ENCODE results near the gene RHBDD1. TPM values are rescaled to one million over a fixed set of nuclear protein-coding genes. Genes with fewer than 3 reads are reported as not detected.

The RHBDD1 gene
- total RNA-seq, 8 experiments from 2014 or later, result 10.4 to 27.5 (median 23.4) TPM

DNA sequence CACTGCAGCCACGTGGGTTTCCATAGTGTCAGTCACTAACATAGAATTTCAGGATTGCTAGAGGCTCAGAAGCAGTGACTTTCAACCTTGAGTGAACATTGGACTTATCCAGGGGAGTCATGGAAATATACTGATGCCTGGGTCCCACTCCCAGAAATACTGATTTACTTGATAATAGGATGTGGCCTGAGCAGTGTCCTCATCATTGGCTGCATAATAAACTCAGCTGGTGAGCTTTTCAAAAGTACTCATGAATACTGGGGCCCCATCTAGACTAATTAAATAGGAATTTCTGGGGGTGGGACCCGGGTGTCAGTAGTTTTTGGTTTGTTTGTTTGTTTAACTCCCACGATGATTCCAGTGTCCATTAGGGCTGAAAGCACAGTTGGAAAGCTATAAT, 186.8 kb downstream of the RHBDD1 start:
- peaks cover 0 to 3% of the 10 kb centered on the region in 2 donors for H3K4me1 ChIP-seq (replicated peaks in 1 of 2)
- WGBS, 10 experiments, result 13 to 82% (median 25%) methylated on average over 2 to 3 of the region's 3 CpGs; no CpG with 5 or more reads in 4 of the 10 experiments
- in situ Hi-C loops (cut with MboI; ENCODE audit: low pct_unique_long_range_greater_than_20kb in 2 of 9, low sequenced_read_pairs in 9 of 9, unreplicated experiment in 9 of 9), result no loop called here
- peak in 3 of 8 experiments; percentile 45 to 64 (median 63) for ATAC-seq (replicated peaks in 6 of 8)
- H3K4me3 ChIP-seq, result no peak overlapping the region
- no peak overlapping the region for H3K27ac ChIP-seq

DNA sequence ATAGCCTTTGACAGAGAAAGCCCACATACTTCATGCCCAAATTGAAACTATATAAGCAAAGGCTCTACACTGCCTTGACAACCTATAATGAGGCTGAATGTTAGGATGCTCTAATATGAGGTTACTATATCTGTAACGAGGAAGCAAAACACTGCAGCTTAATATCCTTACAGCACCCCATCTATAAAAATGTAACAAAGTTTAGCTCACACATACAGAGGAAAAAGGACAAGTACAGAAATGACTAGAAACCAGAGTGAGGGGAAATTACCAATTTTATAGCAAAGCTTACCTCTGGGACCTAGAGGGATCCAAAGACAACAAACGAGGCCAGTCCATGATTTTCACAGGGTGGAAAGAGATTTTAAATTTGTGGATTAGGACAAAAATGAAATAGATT, 189.7 kb downstream of the RHBDD1 start:
- ATAC-seq (replicated peaks in 6 of 8), result no peak
- Histone ChIP-seq H3K27ac (no peak overlapping the region), H3K4me3 (no peak overlapping the region), H3K4me1 (replicated peaks in 1 of 2) (peaks cover 0 to 3% of the 10 kb centered on the region in 2 donors)
- in situ Hi-C loops (cut with MboI; ENCODE audit: low pct_unique_long_range_greater_than_20kb in 2 of 9, low sequenced_read_pairs in 9 of 9, unreplicated experiment in 9 of 9), result no loop called here
- 41 to 100% (median 80%) methylated on average over 1 to 2 of the region's 2 CpGs for WGBS, 10 experiments

DNA sequence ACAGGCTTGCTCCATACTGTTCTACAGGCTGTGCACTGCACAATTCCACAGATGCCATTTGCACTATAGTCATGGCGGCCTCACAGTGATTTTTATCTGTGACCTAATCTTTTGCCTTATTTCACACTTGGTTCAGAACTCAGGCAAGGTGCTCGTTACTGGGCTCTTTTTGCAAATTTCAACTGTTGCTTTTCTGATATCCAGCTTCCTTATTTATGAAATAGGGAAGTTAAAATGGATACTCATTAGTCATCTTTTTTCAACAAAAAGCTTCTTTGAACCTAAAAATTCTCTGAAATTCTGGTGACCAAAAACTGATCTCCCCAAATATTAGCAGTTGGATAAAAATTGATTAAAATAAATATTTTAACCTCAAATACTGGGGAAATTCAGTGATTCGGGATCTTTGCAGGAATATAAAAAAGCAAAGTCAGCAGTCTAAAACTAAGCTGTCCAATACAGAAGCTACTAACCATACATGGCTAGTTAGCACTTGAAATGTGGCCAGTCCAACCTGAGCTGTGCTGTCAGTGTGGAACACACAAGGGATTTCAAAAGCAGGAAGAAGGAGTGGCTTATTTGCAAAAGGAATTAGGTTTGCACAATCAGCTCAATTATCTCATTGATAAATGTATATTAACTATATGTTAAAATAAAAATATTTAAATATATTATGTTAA, 193.7 kb downstream of the RHBDD1 start:
- in situ Hi-C loops (cut with MboI; ENCODE audit: low pct_unique_long_range_greater_than_20kb in 2 of 9, low sequenced_read_pairs in 9 of 9, unreplicated experiment in 9 of 9), result no loop called here
- H3K4me1 ChIP-seq (replicated peaks in 1 of 2), result peaks cover 4 to 5% of the 10 kb centered on the region in 2 donors
- 29 to 100% (median 88%) methylated on average over 1 to 3 of the region's 3 CpGs; no CpG with 5 or more reads in 2 of the 10 experiments for WGBS, 10 experiments
- H3K27ac ChIP-seq, result no peak overlapping the region
- no peak for ATAC-seq (replicated peaks in 6 of 8)
- no peak overlapping the region for H3K4me3 ChIP-seq

DNA sequence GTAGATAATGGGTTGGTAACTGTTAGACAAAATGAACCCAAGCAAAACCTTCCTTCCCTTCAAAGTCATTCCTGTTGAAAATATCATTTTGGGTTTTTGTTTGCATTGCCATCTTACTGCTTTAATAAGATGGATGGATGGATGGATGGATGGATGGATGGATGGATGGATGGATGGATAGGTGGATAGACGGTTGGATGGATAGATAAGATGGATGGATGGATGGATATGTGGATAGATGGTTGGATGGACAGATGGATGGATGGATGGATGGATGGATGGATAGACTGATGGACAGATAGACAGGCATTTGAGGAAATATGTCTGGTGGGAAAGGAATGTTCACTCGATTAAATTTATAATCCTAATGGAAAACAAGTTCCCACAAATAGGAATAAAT, 194.9 kb downstream of the RHBDD1 start:
- 0 to 100% (median 79%) methylated on average over 1 to 2 of the region's 2 CpGs; no CpG with 5 or more reads in 1 of the 10 experiments for WGBS, 10 experiments
- Histone ChIP-seq H3K27ac (no peak overlapping the region), H3K4me3 (no peak overlapping the region), H3K4me1 (replicated peaks in 1 of 2) (peaks cover 5 to 9% of the 10 kb centered on the region in 2 donors)
- in situ Hi-C loops (cut with MboI; ENCODE audit: low pct_unique_long_range_greater_than_20kb in 2 of 9, low sequenced_read_pairs in 9 of 9, unreplicated experiment in 9 of 9), result no loop called here
- no peak for ATAC-seq (replicated peaks in 6 of 8)

DNA sequence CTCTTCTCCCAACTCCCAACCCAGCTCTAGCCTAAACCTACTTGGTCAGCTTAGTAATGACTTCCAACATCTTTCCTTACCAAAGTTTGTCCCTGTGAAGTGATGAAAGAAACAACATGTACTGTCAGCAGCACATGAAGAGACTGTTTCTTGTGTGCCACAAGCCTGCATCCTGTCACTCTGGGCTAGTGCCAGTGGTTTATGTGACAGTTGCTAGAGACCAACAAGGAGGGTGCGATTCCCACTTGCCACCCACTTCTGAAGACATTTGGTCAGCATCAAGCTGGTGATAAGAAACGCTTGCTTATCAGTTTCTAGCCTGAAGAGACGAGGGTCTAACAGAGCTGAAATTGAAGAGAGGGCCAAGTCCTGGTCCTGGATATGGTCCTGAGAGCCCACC, 195.5 kb downstream of the RHBDD1 start:
- in situ Hi-C loops (cut with MboI; ENCODE audit: low pct_unique_long_range_greater_than_20kb in 2 of 9, low sequenced_read_pairs in 9 of 9, unreplicated experiment in 9 of 9), result no loop called here
- H3K4me1 ChIP-seq (replicated peaks in 1 of 2), result peaks cover 11 to 15% of the 10 kb centered on the region in 2 donors
- 40 to 100% (median 57%) methylated on average over 1 to 2 of the region's 3 CpGs; no CpG with 5 or more reads in 4 of the 10 experiments for WGBS, 10 experiments
- ATAC-seq (replicated peaks in 6 of 8), result no peak
- no peak overlapping the region for H3K4me3 ChIP-seq
- H3K27ac ChIP-seq, result no peak overlapping the region

DNA sequence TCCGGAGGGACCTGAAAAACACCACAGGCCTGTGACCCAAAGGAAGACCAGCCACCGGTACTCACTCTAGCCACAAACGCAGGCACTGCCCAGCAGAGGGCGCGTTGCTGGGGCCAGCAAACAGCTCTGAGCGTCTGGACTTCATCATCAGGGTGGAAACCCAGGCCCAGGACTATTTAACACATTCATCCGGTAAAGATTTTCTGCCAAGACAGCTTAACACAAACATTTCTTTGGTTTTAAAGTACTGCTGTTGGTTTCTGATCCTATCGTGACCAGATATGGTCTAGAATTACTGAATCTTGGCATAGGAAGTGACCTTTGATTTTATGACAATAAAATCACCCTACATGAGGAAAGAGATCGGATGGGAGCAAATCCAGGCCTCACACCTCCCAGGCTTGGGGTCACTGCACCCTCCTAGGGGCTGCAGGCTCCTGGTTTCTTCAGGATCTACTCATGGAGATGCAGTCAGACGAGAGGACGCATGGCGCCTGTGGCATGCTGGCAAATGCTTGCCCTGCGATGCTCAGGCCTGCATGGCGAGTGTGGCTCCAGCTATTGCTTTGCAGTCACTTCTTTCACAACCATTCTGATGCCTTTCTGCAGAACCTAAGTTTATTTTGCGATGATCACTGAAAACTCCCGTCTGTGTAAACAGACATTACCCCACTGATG, 197.8 kb downstream of the RHBDD1 start:
- WGBS, 10 experiments, result 25 to 100% (median 56%) methylated on average over 1 to 12 of the region's 16 CpGs
- H3K4me3 ChIP-seq, result no peak overlapping the region
- H3K27ac ChIP-seq, result no peak overlapping the region
- peak; percentile 48 to 100 (median 68) for ATAC-seq (replicated peaks in 6 of 8)
- H3K4me1 ChIP-seq (replicated peaks in 1 of 2), result peaks cover 15 to 19% of the 10 kb centered on the region in 2 donors
- in situ Hi-C loops (cut with MboI; ENCODE audit: low pct_unique_long_range_greater_than_20kb in 2 of 9, low sequenced_read_pairs in 9 of 9, unreplicated experiment in 9 of 9), result no loop called here

DNA sequence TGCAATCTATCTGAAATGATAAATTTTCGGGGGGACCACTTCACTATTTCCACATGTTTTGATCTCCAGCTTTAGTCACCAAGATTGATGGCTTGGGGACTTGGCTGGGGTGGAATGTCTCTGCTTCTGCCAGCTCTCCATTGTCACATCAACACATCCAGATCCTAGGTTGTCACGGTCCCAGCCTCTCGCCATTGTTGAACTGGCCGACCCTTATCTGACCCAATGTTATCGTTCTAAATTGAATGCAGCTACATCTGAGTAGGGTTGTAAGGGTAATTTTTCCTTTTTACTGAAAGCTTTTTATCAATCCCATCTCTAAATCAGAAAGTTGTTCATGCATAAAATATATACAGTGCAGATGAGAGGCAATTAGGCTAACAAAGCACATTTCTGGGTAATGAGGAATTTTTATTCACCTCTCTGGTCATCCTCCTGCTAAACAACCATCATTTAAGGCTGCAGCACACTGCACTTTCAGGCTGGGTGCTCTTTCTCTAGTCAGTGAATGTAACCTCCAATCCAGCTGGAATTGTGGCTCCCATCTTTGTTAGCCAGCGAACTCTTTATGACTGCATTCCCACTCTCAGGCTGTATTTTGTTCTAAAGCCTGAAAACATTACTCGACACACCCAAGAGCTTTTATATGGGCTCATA, 200.0 kb downstream of the RHBDD1 start:
- peak in 5 of 8 experiments; percentile 70 to 94 (median 92) for ATAC-seq (replicated peaks in 6 of 8)
- H3K4me1 ChIP-seq (replicated peaks in 1 of 2), result peaks cover 15 to 19% of the 10 kb centered on the region in 2 donors
- no peak overlapping the region for H3K4me3 ChIP-seq
- in situ Hi-C loops (cut with MboI; ENCODE audit: low pct_unique_long_range_greater_than_20kb in 2 of 9, low sequenced_read_pairs in 9 of 9, unreplicated experiment in 9 of 9), result no loop called here
- peak overlapping the region; percentile 70 to 85 for H3K27ac ChIP-seq
- 0 to 49% (median 5%) methylated on average over 1 to 7 of the region's 7 CpGs; no CpG with 5 or more reads in 1 of the 10 experiments for WGBS, 10 experiments

DNA sequence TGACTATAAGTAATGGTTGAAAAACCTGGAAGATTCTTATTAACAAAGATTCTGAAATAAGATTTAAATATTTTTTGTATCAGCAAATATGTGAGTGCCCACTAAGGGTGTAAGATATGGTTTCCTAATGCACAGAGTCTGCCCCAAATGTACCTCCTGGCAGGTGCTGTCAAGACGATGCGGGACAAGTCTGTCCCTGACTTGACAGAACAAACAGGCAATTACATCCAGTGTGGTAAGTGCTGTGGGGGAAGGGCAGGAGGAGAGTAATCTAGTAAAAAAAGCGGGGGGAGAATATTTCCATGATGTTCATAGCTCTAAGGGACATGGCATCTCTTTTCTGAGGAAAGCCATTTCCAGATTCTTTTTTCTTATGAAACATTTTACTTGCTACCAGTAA, 200.7 kb downstream of the RHBDD1 start:
- no peak overlapping the region for H3K4me3 ChIP-seq
- H3K4me1 ChIP-seq (replicated peaks in 1 of 2), result peaks cover 15 to 19% of the 10 kb centered on the region in 2 donors
- ATAC-seq (replicated peaks in 6 of 8), result peak in 1 of 8 experiments; percentile 14
- in situ Hi-C loops (cut with MboI; ENCODE audit: low pct_unique_long_range_greater_than_20kb in 2 of 9, low sequenced_read_pairs in 9 of 9, unreplicated experiment in 9 of 9), result no loop called here
- 0 to 100% (median 62%) methylated on average over 1 to 3 of the region's 3 CpGs; no CpG with 5 or more reads in 2 of the 10 experiments for WGBS, 10 experiments
- H3K27ac ChIP-seq, result peak overlapping the region; percentile 70 to 85

DNA sequence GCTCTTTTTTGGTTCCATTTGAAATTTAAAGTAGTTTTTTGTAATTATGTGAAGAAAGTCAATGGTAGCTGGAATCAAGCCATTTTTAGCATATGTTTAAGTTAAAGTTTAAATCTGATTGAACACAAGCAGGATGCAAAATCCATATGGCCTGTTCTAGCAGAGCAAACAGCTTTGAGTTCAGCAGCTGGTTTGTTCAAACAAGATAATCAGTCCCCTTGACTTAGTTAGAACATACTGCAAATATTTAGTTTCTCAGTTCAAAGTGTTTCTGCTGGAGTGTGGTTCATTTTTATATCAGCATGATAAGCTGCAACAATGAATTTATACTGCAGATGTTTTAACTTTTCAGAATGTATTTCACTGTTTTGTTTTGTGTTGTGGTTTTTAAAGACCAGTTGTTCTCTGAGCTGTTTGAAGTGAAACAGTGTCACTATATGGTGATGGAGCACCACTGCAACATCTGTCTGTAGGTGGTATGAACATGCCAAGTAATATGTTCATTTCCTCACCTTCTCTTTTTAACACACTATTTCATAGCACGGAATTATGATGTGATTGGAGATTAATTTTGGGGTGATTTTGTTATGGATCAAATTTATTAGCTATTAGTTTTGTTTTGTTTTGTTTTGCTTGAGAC, 202.8 kb downstream of the RHBDD1 start:
- peaks cover 11 to 14% of the 10 kb centered on the region in 2 donors for H3K4me1 ChIP-seq (replicated peaks in 1 of 2)
- no peak overlapping the region for H3K27ac ChIP-seq
- no peak for ATAC-seq (replicated peaks in 6 of 8)
- in situ Hi-C loops (cut with MboI; ENCODE audit: low pct_unique_long_range_greater_than_20kb in 2 of 9, low sequenced_read_pairs in 9 of 9, unreplicated experiment in 9 of 9), result no loop called here
- no peak overlapping the region for H3K4me3 ChIP-seq
- 14 to 100% (median 88%) methylated on average over 1 of the region's 1 CpG; no CpG with 5 or more reads in 3 of the 10 experiments for WGBS, 10 experiments

DNA sequence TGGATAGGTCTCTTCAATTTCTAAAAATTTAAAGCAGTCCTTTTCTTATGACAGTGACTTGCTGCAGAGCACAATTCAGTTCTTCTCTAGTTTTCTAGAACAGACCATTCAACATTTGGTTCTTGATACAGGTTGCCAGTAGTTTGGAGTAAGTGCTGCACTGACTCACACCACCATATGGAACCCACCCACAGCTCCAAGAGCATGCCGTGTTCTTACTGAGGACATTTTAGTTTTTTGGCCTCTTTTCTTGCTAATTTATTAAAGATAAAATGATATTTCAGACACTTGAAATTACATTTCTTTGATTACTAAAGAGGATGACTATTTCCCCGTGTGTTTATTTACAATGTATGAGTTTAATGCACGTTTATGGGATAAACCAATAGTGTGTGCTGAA, 208.1 kb downstream of the RHBDD1 start:
- H3K27ac ChIP-seq, result no peak overlapping the region
- WGBS, 10 experiments, result 20 to 100% (median 73%) methylated on average over 2 to 3 of the region's 3 CpGs; no CpG with 5 or more reads in 1 of the 10 experiments
- H3K4me3 ChIP-seq, result no peak overlapping the region
- ATAC-seq (replicated peaks in 6 of 8), result no peak
- in situ Hi-C loops (cut with MboI; ENCODE audit: low pct_unique_long_range_greater_than_20kb in 2 of 9, low sequenced_read_pairs in 9 of 9, unreplicated experiment in 9 of 9), result no loop called here
- no peaks in the 10 kb centered on the region for H3K4me1 ChIP-seq (replicated peaks in 1 of 2)

All from motor neuron (in vitro differentiated cells).